ENCODE results near the gene STUB1.

DNA sequence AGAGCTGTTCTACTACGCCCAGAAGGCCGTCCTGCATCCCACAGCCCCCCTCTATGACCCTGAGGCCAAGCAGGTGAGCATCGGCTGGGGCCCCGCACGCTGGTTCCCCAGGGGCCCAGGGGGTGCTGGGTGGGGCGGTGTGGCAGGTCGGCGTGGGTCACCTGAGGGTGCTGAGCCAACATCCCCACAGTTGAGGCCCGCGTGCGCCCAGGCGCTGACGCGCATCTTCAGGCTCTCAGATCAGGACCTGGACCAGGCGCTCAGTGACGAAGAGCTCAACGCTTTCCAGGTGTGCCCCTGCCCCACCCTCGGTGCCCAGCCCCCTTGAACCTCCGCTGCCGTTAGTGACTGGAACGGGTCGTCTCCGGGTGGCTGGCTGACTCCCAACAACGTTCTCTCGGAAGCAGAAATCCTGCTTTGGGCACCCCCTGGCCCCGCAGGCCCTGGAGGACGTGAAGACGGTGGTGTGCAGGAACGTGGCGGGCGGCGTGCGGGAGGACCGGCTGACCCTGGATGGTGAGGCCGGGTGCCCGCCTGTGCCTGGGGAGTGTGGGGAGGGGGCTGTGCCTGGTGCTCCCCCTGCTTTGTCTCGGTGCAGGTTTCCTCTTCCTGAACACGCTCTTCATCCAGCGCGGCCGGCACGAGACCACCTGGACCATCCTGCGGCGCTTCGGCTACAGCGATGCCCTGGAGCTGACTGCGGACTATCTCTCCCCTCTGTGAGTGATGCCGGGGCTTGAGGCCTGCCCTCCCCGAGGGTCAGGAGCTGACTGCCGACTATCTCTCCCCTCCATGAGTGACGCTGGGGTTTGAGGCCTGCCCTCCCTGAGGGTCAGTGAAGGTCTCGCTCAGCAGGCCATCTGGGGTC lies 9.5 kb upstream of the STUB1 start:
- TF ChIP-seq, protein P1, sequence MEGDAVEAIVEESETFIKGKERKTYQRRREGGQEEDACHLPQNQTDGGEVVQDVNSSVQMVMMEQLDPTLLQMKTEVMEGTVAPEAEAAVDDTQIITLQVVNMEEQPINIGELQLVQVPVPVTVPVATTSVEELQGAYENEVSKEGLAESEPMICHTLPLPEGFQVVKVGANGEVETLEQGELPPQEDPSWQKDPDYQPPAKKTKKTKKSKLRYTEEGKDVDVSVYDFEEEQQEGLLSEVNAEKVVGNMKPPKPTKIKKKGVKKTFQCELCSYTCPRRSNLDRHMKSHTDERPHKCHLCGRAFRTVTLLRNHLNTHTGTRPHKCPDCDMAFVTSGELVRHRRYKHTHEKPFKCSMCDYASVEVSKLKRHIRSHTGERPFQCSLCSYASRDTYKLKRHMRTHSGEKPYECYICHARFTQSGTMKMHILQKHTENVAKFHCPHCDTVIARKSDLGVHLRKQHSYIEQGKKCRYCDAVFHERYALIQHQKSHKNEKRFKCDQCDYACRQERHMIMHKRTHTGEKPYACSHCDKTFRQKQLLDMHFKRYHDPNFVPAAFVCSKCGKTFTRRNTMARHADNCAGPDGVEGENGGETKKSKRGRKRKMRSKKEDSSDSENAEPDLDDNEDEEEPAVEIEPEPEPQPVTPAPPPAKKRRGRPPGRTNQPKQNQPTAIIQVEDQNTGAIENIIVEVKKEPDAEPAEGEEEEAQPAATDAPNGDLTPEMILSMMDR (conservative IDR thresholded peaks at IDR 0.05; ENCODE audit: low read length): no peak
- no peak for TF ChIP-seq EZH2phosphoT487 (IDR thresholded peaks at IDR 0.05; ENCODE audit: borderline replicate concordance, low read depth, low read length)

Measured in OCI-LY7 (cell line).